ENCODE results near the gene LONRF3. TPM values are rescaled to one million over a fixed set of nuclear protein-coding genes. Genes with fewer than 3 reads are reported as not detected.

Gene LONRF3
- total RNA-seq, 2 donors from 2014 or later: 2.5 to 3.8 TPM

GRCh38 chrX:119041175-119041574, 66.8 kb downstream of the LONRF3 start:
- H3K4me3 ChIP-seq (ENCODE audit: low read length): no peak overlapping the region
- no peak for TF ChIP-seq CTCF (conservative IDR thresholded peaks at IDR 0.05)
- H3K27ac ChIP-seq (ENCODE audit: low read depth, low read length): no peak overlapping the region
- Mint-ChIP-seq H3K4me1 (peaks cover 15% of the 10 kb centered on the region), H3K9me3 (peaks cover 52% of the 10 kb centered on the region), H3K27ac (peak overlapping the region; percentile 48), H3K36me3 (ENCODE audit: low read depth) (no peaks in the 10 kb centered on the region), H3K27me3 (ENCODE audit: insufficient read depth) (no peaks in the 10 kb centered on the region), H3K4me3 (no peak overlapping the region)
- no peaks in the 10 kb centered on the region for H3K36me3 ChIP-seq (ENCODE audit: control insufficient read depth, insufficient read depth, low read length)
- no peak for DNase-seq
- H3K27me3 ChIP-seq (ENCODE audit: control insufficient read depth, insufficient read depth, low read length, poor library complexity, severe bottlenecking): no peaks in the 10 kb centered on the region
- WGBS, 2 experiments (ENCODE audit: insufficient coverage in 1 of 2, insufficient read length in 1 of 2): 49% methylated on average over 3 of the region's 4 CpGs; no CpG with 5 or more reads in 1 of the 2 experiments
- H3K9ac ChIP-seq (ENCODE audit: extremely low read depth, low read length, poor library complexity, severe bottlenecking): no peak overlapping the region
- H3K4me1 ChIP-seq (ENCODE audit: control insufficient read depth, insufficient read depth, low read length): peaks cover 11% of the 10 kb centered on the region
- H3K9me3 ChIP-seq (ENCODE audit: control insufficient read depth, low read length): no peaks in the 10 kb centered on the region

- H3K9me3 Mint-ChIP-seq: peaks cover 54% of the 10 kb centered on the region
- no peaks in the 10 kb centered on the region for H3K36me3 Mint-ChIP-seq (ENCODE audit: low read depth)
Observed at GRCh38 chrX:119042040-119042439, 67.6 kb downstream of the LONRF3 start.

GRCh38 chrX:119042996-119043395, 68.6 kb downstream of the LONRF3 start:
- peaks cover 15% of the 10 kb centered on the region for H3K4me1 Mint-ChIP-seq
- no peaks in the 10 kb centered on the region for H3K36me3 Mint-ChIP-seq (ENCODE audit: low read depth)
- peaks cover 51% of the 10 kb centered on the region for H3K9me3 Mint-ChIP-seq
- no peak overlapping the region for H3K4me3 Mint-ChIP-seq
- Histone ChIP-seq H3K27me3 (ENCODE audit: control insufficient read depth, insufficient read depth, low read length, poor library complexity, severe bottlenecking) (no peaks in the 10 kb centered on the region), H3K9ac (ENCODE audit: extremely low read depth, low read length, poor library complexity, severe bottlenecking) (no peak overlapping the region), H3K4me1 (ENCODE audit: control insufficient read depth, insufficient read depth, low read length) (peaks cover 11% of the 10 kb centered on the region), H3K27ac (ENCODE audit: low read depth, low read length) (no peak overlapping the region), H3K9me3 (ENCODE audit: control insufficient read depth, low read length) (no peaks in the 10 kb centered on the region), H3K4me3 (ENCODE audit: low read length) (no peak overlapping the region), H3K36me3 (ENCODE audit: control insufficient read depth, insufficient read depth, low read length) (no peaks in the 10 kb centered on the region)
- H3K27ac Mint-ChIP-seq: no peak overlapping the region
- no peak for DNase-seq
- no peak for TF ChIP-seq CTCF (conservative IDR thresholded peaks at IDR 0.05)
- WGBS, 2 experiments (ENCODE audit: insufficient coverage in 1 of 2, insufficient read length in 1 of 2): 100% methylated on average over 1 of the region's 1 CpG; no CpG with 5 or more reads in 1 of the 2 experiments
- H3K27me3 Mint-ChIP-seq (ENCODE audit: insufficient read depth): no peaks in the 10 kb centered on the region

More at GRCh38 chrX:119042040-119042439, 67.6 kb downstream of the LONRF3 start:
- no peaks in the 10 kb centered on the region for H3K27me3 Mint-ChIP-seq (ENCODE audit: insufficient read depth)
- DNase-seq: no peak
- peaks cover 15% of the 10 kb centered on the region for H3K4me1 Mint-ChIP-seq
- Histone ChIP-seq H3K4me3 (ENCODE audit: low read length) (no peak overlapping the region), H3K9me3 (ENCODE audit: control insufficient read depth, low read length) (no peaks in the 10 kb centered on the region), H3K36me3 (ENCODE audit: control insufficient read depth, insufficient read depth, low read length) (no peaks in the 10 kb centered on the region), H3K9ac (ENCODE audit: extremely low read depth, low read length, poor library complexity, severe bottlenecking) (no peak overlapping the region), H3K27me3 (ENCODE audit: control insufficient read depth, insufficient read depth, low read length, poor library complexity, severe bottlenecking) (no peaks in the 10 kb centered on the region), H3K27ac (ENCODE audit: low read depth, low read length) (no peak overlapping the region), H3K4me1 (ENCODE audit: control insufficient read depth, insufficient read depth, low read length) (peaks cover 11% of the 10 kb centered on the region)
- H3K4me3 Mint-ChIP-seq: no peak overlapping the region
- 96 to 100% methylated on average over 1 to 3 of the region's 3 CpGs for WGBS, 2 experiments (ENCODE audit: insufficient coverage in 1 of 2, insufficient read length in 1 of 2)
- TF ChIP-seq CTCF (conservative IDR thresholded peaks at IDR 0.05): no peak
- H3K27ac Mint-ChIP-seq: no peak overlapping the region

Data from endodermal cell (in vitro differentiated cells).